ENCODE results near the gene GREM2.

GRCh38 chr1:240595476-240595875 is 16.5 kb downstream of the GREM2 start:
- TF ChIP-seq, protein P1, sequence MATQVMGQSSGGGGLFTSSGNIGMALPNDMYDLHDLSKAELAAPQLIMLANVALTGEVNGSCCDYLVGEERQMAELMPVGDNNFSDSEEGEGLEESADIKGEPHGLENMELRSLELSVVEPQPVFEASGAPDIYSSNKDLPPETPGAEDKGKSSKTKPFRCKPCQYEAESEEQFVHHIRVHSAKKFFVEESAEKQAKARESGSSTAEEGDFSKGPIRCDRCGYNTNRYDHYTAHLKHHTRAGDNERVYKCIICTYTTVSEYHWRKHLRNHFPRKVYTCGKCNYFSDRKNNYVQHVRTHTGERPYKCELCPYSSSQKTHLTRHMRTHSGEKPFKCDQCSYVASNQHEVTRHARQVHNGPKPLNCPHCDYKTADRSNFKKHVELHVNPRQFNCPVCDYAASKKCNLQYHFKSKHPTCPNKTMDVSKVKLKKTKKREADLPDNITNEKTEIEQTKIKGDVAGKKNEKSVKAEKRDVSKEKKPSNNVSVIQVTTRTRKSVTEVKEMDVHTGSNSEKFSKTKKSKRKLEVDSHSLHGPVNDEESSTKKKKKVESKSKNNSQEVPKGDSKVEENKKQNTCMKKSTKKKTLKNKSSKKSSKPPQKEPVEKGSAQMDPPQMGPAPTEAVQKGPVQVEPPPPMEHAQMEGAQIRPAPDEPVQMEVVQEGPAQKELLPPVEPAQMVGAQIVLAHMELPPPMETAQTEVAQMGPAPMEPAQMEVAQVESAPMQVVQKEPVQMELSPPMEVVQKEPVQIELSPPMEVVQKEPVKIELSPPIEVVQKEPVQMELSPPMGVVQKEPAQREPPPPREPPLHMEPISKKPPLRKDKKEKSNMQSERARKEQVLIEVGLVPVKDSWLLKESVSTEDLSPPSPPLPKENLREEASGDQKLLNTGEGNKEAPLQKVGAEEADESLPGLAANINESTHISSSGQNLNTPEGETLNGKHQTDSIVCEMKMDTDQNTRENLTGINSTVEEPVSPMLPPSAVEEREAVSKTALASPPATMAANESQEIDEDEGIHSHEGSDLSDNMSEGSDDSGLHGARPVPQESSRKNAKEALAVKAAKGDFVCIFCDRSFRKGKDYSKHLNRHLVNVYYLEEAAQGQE (IDR thresholded peaks at IDR 0.05; ENCODE audit: low read depth, low read length), result no peak
- TF ChIP-seq, protein P2, sequence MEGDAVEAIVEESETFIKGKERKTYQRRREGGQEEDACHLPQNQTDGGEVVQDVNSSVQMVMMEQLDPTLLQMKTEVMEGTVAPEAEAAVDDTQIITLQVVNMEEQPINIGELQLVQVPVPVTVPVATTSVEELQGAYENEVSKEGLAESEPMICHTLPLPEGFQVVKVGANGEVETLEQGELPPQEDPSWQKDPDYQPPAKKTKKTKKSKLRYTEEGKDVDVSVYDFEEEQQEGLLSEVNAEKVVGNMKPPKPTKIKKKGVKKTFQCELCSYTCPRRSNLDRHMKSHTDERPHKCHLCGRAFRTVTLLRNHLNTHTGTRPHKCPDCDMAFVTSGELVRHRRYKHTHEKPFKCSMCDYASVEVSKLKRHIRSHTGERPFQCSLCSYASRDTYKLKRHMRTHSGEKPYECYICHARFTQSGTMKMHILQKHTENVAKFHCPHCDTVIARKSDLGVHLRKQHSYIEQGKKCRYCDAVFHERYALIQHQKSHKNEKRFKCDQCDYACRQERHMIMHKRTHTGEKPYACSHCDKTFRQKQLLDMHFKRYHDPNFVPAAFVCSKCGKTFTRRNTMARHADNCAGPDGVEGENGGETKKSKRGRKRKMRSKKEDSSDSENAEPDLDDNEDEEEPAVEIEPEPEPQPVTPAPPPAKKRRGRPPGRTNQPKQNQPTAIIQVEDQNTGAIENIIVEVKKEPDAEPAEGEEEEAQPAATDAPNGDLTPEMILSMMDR (IDR thresholded peaks at IDR 0.05 in 2 of 3, conservative IDR thresholded peaks at IDR 0.05 in 1 of 3; ENCODE audit: control insufficient read depth in 2 of 3, extremely low read depth in 1 of 3, insufficient read depth in 1 of 3, low read depth in 3 of 3, low read length in 3 of 3), result no peak
- TF ChIP-seq CBFB (IDR thresholded peaks at IDR 0.05; ENCODE audit: low read depth), result no peak
- TF ChIP-seq CHD2 (IDR thresholded peaks at IDR 0.05; ENCODE audit: borderline replicate concordance, low read depth, low read length), result no peak
- no peak for TF ChIP-seq CBX3 (IDR thresholded peaks at IDR 0.05; ENCODE audit: borderline replicate concordance, low read depth)
- no peak for TF ChIP-seq CBX5 (IDR thresholded peaks at IDR 0.05; ENCODE audit: low read depth)
- no peak for TF ChIP-seq MYC (IDR thresholded peaks at IDR 0.05; ENCODE audit: insufficient read depth, insufficient read length, insufficient replicate concordance, low read length, severe bottlenecking)
- TF ChIP-seq JUND (IDR thresholded peaks at IDR 0.05; ENCODE audit: low read depth, low read length), result no peak
- TF ChIP-seq SUZ12 (IDR thresholded peaks at IDR 0.05; ENCODE audit: unreplicated experiment), result no peak
- no peak for TF ChIP-seq PBX3 (IDR thresholded peaks at IDR 0.05; ENCODE audit: insufficient replicate concordance, low read depth, low read length)
- TF ChIP-seq BHLHE40 (IDR thresholded peaks at IDR 0.05; ENCODE audit: borderline replicate concordance in 1 of 2, low read depth in 2 of 2, low read length in 1 of 2), result no peak

Data from GM12878 (cell line).